A549 (cell line): ENCODE results near the gene CIAO2B. TPM values are rescaled to one million over a fixed set of nuclear protein-coding genes. Genes with fewer than 3 reads are reported as not detected.

Experiments used
- ATAC-seq, 2 experiments: fragments of 200-7000 bp in 1 of 2; fragments of >200 bp in 1 of 2; cut with Nextera tagmentation in 1 of 2; cut with Tn5 transposase in 1 of 2; 3 replicates each; pipeline versions ENCODE4 v1.8.0 to v1.9.1; 2018 to 2020; ENCODE audit warnings: mild to moderate bottlenecking in 1 of 2, moderate library complexity in 1 of 2
- CTCF ChIA-PET: fragments of 300-600 bp; sonication (Branson Sonifier 250); formaldehyde crosslinking; extraction: SDS; loops from one replicate; lab custom pipeline; 2021; ENCODE audit warnings: antibody characterized with exemption, inconsistent platforms; lab: Yijun Ruan, JAX
- POLR2A ChIA-PET: fragments of 350-600 bp; formaldehyde crosslinking; extraction: SDS; loops from one replicate; lab custom pipeline; 2021; ENCODE audit warnings: antibody characterized with exemption, inconsistent platforms; lab: Yijun Ruan, JAX
- DNase-seq, 2 experiments: peaks; one replicate each; pipeline versions ENCODE4 v3.0.0 to v3.0.0-alpha.2; 2011 to 2016; ENCODE audit warnings: low read depth in 1 of 2, low spot score in 1 of 2
- FAIRE-seq: peaks from 2 replicates; lab custom pipeline; 2011; peaks lifted over from hg19 to GRCh38; lab: Jason Lieb, UNC
- H3K27ac ChIP-seq, 2 experiments: fragments of >200 bp; sonication (Bioruptor Twin); formaldehyde crosslinking; 3 replicates each; pipeline ENCODE4 v1.5.1; 2016 to 2017
- H3K4me1 ChIP-seq: fragments of >200 bp; sonication (Bioruptor Twin); formaldehyde crosslinking; 3 replicates; pipeline ENCODE4 v1.6.1; 2016
- H3K4me2 ChIP-seq: fragments of >200 bp; sonication (Bioruptor Twin); formaldehyde crosslinking; 3 replicates; pipeline ENCODE4 v1.6.1; 2016
- H3K4me3 ChIP-seq: fragments of >200 bp; sonication (Bioruptor Twin); formaldehyde crosslinking; 3 replicates; pipeline ENCODE4 v1.5.1; 2016
- H3K9me3 ChIP-seq: fragments of >200 bp; sonication (Bioruptor Twin); formaldehyde crosslinking; 3 replicates; pipeline ENCODE4 v1.6.1; 2016
- CBX2 ChIP-seq: fragments of 200-600 bp; sonication (generic); IDR thresholded peaks from 2 replicates; pipeline ENCODE4 v1.6.1; 2016; ENCODE audit warnings: low read depth, mild to moderate bottlenecking, borderline replicate concordance
- CEBPB ChIP-seq, 2 experiments: fragments of >200 bp in 1 of 2; sonication (Bioruptor Twin) in 1 of 2; formaldehyde crosslinking in 1 of 2; IDR thresholded peaks; 2 replicates each; pipeline ENCODE4 v1.6.1; 2012 to 2016
- EP300 ChIP-seq, 2 experiments: fragments of >200 bp; sonication (Bioruptor Twin); formaldehyde crosslinking; IDR thresholded peaks; 2 replicates in 1 of 2; 3 replicates in 1 of 2; pipeline ENCODE4 v1.6.1; 2016 to 2017
- HDAC2 ChIP-seq: fragments of 200-600 bp; sonication (generic); IDR thresholded peaks from 2 replicates; pipeline ENCODE4 v1.6.1; 2016
- HEYL ChIP-seq: fragments of 250-450 bp; sonication (Bioruptor Pico); IDR thresholded peaks from 2 replicates; pipeline ENCODE4 v1.8.0; 2021; ENCODE audit warnings: mild to moderate bottlenecking, moderate library complexity
- HOXB5 ChIP-seq: fragments of 250-450 bp; sonication (Bioruptor Pico); IDR thresholded peaks from 2 replicates; pipeline ENCODE4 v1.5.0; 2020; ENCODE audit warnings: mild to moderate bottlenecking, moderate library complexity
- MAFK ChIP-seq: fragments of 450-650 bp; IDR thresholded peaks from 2 replicates; pipeline ENCODE4 v1.6.1; 2014; ENCODE audit not compliant: partially characterized antibody
- MYC ChIP-seq: IDR thresholded peaks from 2 replicates; pipeline ENCODE4 v1.6.1; 2012; ENCODE audit warnings: mild to moderate bottlenecking, inconsistent platforms, low read length, improper control_type of control experiment, borderline replicate concordance
- NPAS2 ChIP-seq: fragments of 250-450 bp; sonication (Bioruptor Pico); IDR thresholded peaks from 2 replicates; pipeline ENCODE4 v1.8.0; 2022; ENCODE audit warnings: mild to moderate bottlenecking, moderate library complexity, borderline replicate concordance
- POLR2A ChIP-seq: IDR thresholded peaks from 2 replicates; pipeline ENCODE4 v1.6.1; 2012; ENCODE audit warnings: mild to moderate bottlenecking, low read length
- SREBF2 ChIP-seq: fragments of 450-650 bp; IDR thresholded peaks from 2 replicates; pipeline ENCODE4 v1.6.1; 2014; ENCODE audit warnings: mild to moderate bottlenecking, moderate library complexity
- TP53 ChIP-seq: fragments of 250-450 bp; sonication (Bioruptor Pico); IDR thresholded peaks from 2 replicates; pipeline ENCODE4 v1.5.0; 2021; ENCODE audit warnings: mild to moderate bottlenecking, moderate library complexity
- ZC3H11A ChIP-seq: fragments of 450-650 bp; IDR thresholded peaks from 2 replicates; pipeline ENCODE4 v1.6.1; 2014; ENCODE audit warnings: antibody characterized with exemption, mild to moderate bottlenecking
- ZNF302 ChIP-seq: fragments of 250-450 bp; sonication (Bioruptor Pico); IDR thresholded peaks from 2 replicates; pipeline ENCODE4 v1.9.0; 2021; ENCODE audit warnings: inconsistent platforms, mild to moderate bottlenecking, moderate library complexity
- WGBS: methylation state at CpG from one replicate; pipeline ENCODE4 v1.1.6; 2017; ENCODE audit errors: missing lambda C conversion rate; 5-methylcytosine and 5-hydroxymethylcytosine counted together
- polyA plus RNA-seq, 4 experiments: library from polyadenylated mRNA; depleted of rRNA in 3 of 4; stranded (reverse); fragments of >200 nt; fragmentation: RNase III in 1 of 4; extraction: RNeasy Plus Mini Kit Qiagen cat#74134 plus additional on column Dnase treatment in 1 of 4; gene quantifications; 2 replicates in 3 of 4; 3 replicates in 1 of 4; pipeline ENCODE4 v1.2.3, GENCODE V29; 2011 to 2017
- TF ChIP-seq, protein P1 (sequence below): IDR thresholded peaks from 2 replicates; pipeline ENCODE4 v1.6.1; 2012
- TF ChIP-seq, protein P2 (sequence below): IDR thresholded peaks from 2 replicates; pipeline ENCODE4 v1.6.1; 2012
- TF ChIP-seq, protein P3 (sequence below): fragments of >200 bp; sonication (Bioruptor Twin); formaldehyde crosslinking; IDR thresholded peaks from 3 replicates; pipeline ENCODE4 v1.6.1; 2016
- TF ChIP-seq, protein P4 (sequence below): fragments of 450-650 bp; IDR thresholded peaks from 2 replicates; pipeline ENCODE4 v1.6.1; 2014; ENCODE audit warnings: antibody characterized with exemption
- TF ChIP-seq, protein P5 (sequence below): IDR thresholded peaks from 2 replicates; pipeline ENCODE4 v1.6.1; 2012; ENCODE audit warnings: low read depth, borderline replicate concordance
- TF ChIP-seq, protein P6 (sequence below): fragments of 150-350 bp; IDR thresholded peaks from 2 replicates; pipeline ENCODE4 v1.6.1; 2014; ENCODE audit warnings: low read depth, mild to moderate bottlenecking, low read length
- TF ChIP-seq, protein P7 (sequence below): fragments of >200 bp; sonication (Bioruptor Twin); formaldehyde crosslinking; IDR thresholded peaks from 3 replicates; pipeline ENCODE4 v1.5.1; 2016

The CIAO2B gene
- polyA plus RNA-seq, 2 of the 4 experiments (the other 2 are of a cell fraction) = 134 to 140 TPM

DNA sequence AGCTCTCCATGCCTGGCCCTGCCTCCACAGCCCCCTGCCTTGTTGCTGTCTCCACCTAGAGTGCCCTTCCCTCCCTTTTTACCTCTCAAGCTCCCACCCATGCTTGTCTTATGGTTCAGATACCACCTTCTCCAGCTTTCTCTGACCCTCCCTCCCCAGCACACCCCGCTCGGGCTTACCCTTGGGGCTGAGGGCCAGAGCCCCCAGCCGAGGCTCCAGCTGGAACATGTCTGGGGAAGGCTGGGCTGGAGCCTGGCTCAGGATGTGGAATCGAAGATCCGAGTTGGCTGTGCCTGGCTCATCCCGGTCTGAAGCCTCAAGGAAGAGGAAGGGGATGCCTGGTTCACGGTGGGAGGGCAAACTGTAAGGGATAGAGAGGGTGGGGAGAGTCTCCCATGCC lies 19.2 kb downstream of the CIAO2B start:
- POLR2A ChIA-PET = no interaction called here
- no peak overlapping the region for H3K4me2 ChIP-seq
- CTCF ChIA-PET = interaction anchor here (29.9 to 40.8 kb wide), 2 partner anchors 0 to 16 kb away, joined by 837 read pairs; partner anchors contain the start of genes CDH16, PDP2 and RRAD
- no peak for ATAC-seq
- peaks cover 16% of the 10 kb centered on the region; the same call in 1 of the 3 replicates for H3K4me1 ChIP-seq
- TF ChIP-seq POLR2A (no peak), EP300 (IDR thresholded peaks at IDR 0.05) (no peak), CEBPB (IDR thresholded peaks at IDR 0.05) (no peak), ZNF302 (CRISPR knock-in tag) (no peak), HEYL (CRISPR knock-in tag) (no peak), MAFK (no peak), ZC3H11A (no peak), CBX2 (no peak), HOXB5 (no peak), SREBF2 (no peak)
- TF ChIP-seq, protein P1, sequence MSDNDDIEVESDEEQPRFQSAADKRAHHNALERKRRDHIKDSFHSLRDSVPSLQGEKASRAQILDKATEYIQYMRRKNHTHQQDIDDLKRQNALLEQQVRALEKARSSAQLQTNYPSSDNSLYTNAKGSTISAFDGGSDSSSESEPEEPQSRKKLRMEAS = no peak
- TF ChIP-seq, protein P2, sequence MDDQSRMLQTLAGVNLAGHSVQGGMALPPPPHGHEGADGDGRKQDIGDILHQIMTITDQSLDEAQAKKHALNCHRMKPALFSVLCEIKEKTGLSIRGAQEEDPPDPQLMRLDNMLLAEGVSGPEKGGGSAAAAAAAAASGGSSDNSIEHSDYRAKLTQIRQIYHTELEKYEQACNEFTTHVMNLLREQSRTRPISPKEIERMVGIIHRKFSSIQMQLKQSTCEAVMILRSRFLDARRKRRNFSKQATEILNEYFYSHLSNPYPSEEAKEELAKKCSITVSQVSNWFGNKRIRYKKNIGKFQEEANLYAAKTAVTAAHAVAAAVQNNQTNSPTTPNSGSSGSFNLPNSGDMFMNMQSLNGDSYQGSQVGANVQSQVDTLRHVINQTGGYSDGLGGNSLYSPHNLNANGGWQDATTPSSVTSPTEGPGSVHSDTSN = no peak
- TF ChIP-seq, protein P3, sequence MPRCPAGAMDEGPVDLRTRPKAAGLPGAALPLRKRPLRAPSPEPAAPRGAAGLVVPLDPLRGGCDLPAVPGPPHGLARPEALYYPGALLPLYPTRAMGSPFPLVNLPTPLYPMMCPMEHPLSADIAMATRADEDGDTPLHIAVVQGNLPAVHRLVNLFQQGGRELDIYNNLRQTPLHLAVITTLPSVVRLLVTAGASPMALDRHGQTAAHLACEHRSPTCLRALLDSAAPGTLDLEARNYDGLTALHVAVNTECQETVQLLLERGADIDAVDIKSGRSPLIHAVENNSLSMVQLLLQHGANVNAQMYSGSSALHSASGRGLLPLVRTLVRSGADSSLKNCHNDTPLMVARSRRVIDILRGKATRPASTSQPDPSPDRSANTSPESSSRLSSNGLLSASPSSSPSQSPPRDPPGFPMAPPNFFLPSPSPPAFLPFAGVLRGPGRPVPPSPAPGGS = no peak
- TF ChIP-seq, protein P4, sequence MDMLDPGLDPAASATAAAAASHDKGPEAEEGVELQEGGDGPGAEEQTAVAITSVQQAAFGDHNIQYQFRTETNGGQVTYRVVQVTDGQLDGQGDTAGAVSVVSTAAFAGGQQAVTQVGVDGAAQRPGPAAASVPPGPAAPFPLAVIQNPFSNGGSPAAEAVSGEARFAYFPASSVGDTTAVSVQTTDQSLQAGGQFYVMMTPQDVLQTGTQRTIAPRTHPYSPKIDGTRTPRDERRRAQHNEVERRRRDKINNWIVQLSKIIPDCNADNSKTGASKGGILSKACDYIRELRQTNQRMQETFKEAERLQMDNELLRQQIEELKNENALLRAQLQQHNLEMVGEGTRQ = no peak
- TF ChIP-seq, protein P5, sequence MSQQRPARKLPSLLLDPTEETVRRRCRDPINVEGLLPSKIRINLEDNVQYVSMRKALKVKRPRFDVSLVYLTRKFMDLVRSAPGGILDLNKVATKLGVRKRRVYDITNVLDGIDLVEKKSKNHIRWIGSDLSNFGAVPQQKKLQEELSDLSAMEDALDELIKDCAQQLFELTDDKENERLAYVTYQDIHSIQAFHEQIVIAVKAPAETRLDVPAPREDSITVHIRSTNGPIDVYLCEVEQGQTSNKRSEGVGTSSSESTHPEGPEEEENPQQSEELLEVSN = no peak
- H3K27ac ChIP-seq = no peak overlapping the region
- no peak for DNase-seq
- no peaks in the 10 kb centered on the region for H3K9me3 ChIP-seq
- 10% methylated on average over 1 of the region's 7 CpGs for WGBS
- no peak overlapping the region for H3K4me3 ChIP-seq
- FAIRE-seq = no peak

DNA sequence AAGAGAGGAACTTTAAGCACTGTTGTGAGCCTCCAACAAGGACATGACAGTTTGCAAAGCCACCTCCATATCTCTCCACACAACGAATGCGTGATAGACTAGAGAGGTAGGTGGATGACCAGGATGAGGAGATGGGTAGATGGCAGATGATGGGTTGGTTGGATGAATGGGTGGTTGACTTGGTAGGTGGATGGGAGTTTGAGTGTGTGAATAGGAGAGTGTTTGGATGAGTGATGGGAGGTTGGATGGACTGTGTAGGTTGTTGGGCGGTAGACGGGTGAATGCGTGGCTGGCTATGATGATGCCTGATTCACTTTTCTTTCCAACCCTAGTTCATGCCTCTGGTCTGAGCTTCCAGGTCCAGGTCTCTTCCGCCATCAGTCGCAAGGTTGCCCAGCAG lies 19.7 kb downstream of the CIAO2B start:
- POLR2A ChIA-PET = no interaction called here
- H3K4me1 ChIP-seq = peaks cover 16% of the 10 kb centered on the region; the same call in 1 of the 3 replicates

More for the DNA sequence above, 19.7 kb downstream of the CIAO2B start:
- no peak overlapping the region for H3K27ac ChIP-seq
- ATAC-seq (no peak), DNase-seq (no peak), FAIRE-seq (no peak)
- H3K9me3 ChIP-seq = no peaks in the 10 kb centered on the region
- CTCF ChIA-PET = interaction anchor here (29.9 to 40.8 kb wide), 2 partner anchors 0 to 15 kb away, joined by 837 read pairs; partner anchors contain the start of genes CDH16, PDP2 and RRAD
- WGBS = 89% methylated on average over 7 of the region's 7 CpGs
- no peak overlapping the region for H3K4me2 ChIP-seq
- H3K4me3 ChIP-seq = no peak overlapping the region
- TF ChIP-seq CEBPB (IDR thresholded peaks at IDR 0.05) (no peak), ZNF302 (CRISPR knock-in tag) (no peak), NPAS2 (CRISPR knock-in tag) (no peak), HDAC2 (no peak), MYC (no peak), EP300 (IDR thresholded peaks at IDR 0.05) (no peak), TP53 (no peak), ZC3H11A (no peak)
- TF ChIP-seq, protein P6, sequence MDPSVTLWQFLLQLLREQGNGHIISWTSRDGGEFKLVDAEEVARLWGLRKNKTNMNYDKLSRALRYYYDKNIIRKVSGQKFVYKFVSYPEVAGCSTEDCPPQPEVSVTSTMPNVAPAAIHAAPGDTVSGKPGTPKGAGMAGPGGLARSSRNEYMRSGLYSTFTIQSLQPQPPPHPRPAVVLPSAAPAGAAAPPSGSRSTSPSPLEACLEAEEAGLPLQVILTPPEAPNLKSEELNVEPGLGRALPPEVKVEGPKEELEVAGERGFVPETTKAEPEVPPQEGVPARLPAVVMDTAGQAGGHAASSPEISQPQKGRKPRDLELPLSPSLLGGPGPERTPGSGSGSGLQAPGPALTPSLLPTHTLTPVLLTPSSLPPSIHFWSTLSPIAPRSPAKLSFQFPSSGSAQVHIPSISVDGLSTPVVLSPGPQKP = no peak
- TF ChIP-seq, protein P7, sequence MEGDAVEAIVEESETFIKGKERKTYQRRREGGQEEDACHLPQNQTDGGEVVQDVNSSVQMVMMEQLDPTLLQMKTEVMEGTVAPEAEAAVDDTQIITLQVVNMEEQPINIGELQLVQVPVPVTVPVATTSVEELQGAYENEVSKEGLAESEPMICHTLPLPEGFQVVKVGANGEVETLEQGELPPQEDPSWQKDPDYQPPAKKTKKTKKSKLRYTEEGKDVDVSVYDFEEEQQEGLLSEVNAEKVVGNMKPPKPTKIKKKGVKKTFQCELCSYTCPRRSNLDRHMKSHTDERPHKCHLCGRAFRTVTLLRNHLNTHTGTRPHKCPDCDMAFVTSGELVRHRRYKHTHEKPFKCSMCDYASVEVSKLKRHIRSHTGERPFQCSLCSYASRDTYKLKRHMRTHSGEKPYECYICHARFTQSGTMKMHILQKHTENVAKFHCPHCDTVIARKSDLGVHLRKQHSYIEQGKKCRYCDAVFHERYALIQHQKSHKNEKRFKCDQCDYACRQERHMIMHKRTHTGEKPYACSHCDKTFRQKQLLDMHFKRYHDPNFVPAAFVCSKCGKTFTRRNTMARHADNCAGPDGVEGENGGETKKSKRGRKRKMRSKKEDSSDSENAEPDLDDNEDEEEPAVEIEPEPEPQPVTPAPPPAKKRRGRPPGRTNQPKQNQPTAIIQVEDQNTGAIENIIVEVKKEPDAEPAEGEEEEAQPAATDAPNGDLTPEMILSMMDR = no peak
